ENCODE measurements around the gene INIP.

- no peak for TF ChIP-seq CTCF (IDR thresholded peaks at IDR 0.05)
- TF ChIP-seq EZH2 (IDR thresholded peaks at IDR 0.05; ENCODE audit: borderline replicate concordance, insufficient read depth, low read depth, low read length, poor library complexity, severe bottlenecking), result no peak
These were observed 54.2 kb downstream of the INIP start for GRCh38 chr9:112663681-112664080.

All from B cell (primary cell).